Activated CD8-positive, alpha-beta memory T cell treated with anti-CD3 and anti-CD28 coated beads, Interleukin-2, amount 50 U/mL, for 1 hour (primary cell): ENCODE measurements around the gene PPP1R12A.

Experiments used
- DNase-seq: peaks from one replicate; pipeline ENCODE4 v3.0.0-alpha.2; 2020; ENCODE audit errors: extremely low read depth

Gene PPP1R12A

GRCh38 chr12:79766705-79767464 lies 168.0 kb downstream of the PPP1R12A start:
- DNase-seq, result no peak

- DNase-seq, result no peak
Observed at GRCh38 chr12:79765157-79765556, 169.7 kb downstream of the PPP1R12A start.

- no peak for DNase-seq
Observed at GRCh38 chr12:79764641-79765040, 170.3 kb downstream of the PPP1R12A start.

- no peak for DNase-seq
Observed at GRCh38 chr12:79763766-79764452, 171.0 kb downstream of the PPP1R12A start.

GRCh38 chr12:79761341-79761740 lies 173.6 kb downstream of the PPP1R12A start:
- DNase-seq, result no peak

GRCh38 chr12:79747274-79747673 lies 187.6 kb downstream of the PPP1R12A start:
- no peak for DNase-seq

GRCh38 chr12:79737875-79738718 lies 196.8 kb downstream of the PPP1R12A start:
- DNase-seq, result no peak

- no peak for DNase-seq
Observed at GRCh38 chr12:79732638-79733037, 202.3 kb downstream of the PPP1R12A start.

- DNase-seq, result no peak
Observed at GRCh38 chr12:79725987-79726386, 208.9 kb downstream of the PPP1R12A start.
